ENCODE measurements around the gene MRPS18B.

- no peak for TF ChIP-seq POLR2A (IDR thresholded peaks at IDR 0.05)
- TF ChIP-seq CTCF (IDR thresholded peaks at IDR 0.05): peak; percentile 83 to 98 (median 96)
These were observed 55.0 kb downstream of the MRPS18B start, which contains the start of gene DHX16 for GRCh38 chr6:30672445-30673253.
